Lung microvascular endothelial cell (primary cell): ENCODE data around the gene ATOX1. TPM values are rescaled to one million over a fixed set of nuclear protein-coding genes. Genes with fewer than 3 reads are reported as not detected.
"Not testable (repeated sequence)": the region's sequence is repeated elsewhere in the genome, so short reads cannot be mapped to it uniquely, and the experiment has no call there.

Experiments
- DNase-seq, 2 donors: peaks; one replicate each; pipeline versions ENCODE4 v3.0.0 to v3.0.0-alpha.2; 2010; ENCODE audit warnings: low read depth in 2 of 2
- total RNA-seq: library from RNA; depleted of rRNA; stranded (reverse); fragments of >200 nt; gene quantifications from 2 replicates; pipeline ENCODE4 v1.2.1, GENCODE V29; 2014

The ATOX1 gene, protein sequence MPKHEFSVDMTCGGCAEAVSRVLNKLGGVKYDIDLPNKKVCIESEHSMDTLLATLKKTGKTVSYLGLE
- total RNA-seq, result 57.8 and 64.1 TPM in 2 replicates

DNA sequence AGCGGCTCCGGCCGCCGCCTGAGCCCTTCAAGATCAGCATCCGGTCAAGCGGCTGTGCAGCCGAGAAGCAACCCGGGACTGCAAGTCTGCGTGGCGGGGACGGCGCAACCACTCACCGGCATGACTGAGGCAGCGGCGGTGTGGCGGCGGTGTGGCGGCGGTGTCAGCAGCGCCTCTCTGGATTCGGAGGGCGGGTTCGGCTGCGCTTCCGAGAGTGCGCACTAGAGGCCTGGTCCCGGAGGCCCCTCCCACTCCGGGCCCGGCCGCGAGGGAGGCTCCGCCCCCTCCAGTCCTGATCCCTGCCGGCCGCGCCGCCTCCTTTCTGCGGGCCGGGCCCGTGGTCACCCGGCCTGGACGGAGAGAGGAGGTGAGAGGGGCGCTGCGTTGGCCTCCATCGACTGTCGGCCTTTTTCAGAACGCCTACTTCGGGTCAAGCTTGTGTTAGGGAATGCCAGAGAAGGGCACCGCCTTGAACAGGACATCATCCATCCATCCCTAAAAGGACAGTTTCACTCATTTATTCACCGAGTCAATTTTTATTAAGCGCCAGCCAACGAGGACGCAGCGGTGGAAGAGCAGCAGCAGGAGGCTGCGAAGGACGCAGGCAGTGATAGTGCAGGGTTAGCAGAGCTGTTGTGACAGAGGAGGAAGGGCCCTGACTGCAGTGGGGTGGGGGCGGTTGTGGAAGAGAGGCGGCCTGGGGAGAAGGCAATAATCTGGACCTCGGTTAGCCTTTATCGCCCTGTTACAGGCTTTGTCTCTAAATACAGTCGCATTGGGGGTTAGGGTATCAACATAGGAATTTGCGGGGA, at the start of gene ATOX1:
Gene ATOX1, minus strand, starts transcription at position 202 of the 812 bp plus-strand sequence. Its CDS starts 80 bp downstream, at position 122.
- peak; percentile 92 to 93 for DNase-seq

DNA sequence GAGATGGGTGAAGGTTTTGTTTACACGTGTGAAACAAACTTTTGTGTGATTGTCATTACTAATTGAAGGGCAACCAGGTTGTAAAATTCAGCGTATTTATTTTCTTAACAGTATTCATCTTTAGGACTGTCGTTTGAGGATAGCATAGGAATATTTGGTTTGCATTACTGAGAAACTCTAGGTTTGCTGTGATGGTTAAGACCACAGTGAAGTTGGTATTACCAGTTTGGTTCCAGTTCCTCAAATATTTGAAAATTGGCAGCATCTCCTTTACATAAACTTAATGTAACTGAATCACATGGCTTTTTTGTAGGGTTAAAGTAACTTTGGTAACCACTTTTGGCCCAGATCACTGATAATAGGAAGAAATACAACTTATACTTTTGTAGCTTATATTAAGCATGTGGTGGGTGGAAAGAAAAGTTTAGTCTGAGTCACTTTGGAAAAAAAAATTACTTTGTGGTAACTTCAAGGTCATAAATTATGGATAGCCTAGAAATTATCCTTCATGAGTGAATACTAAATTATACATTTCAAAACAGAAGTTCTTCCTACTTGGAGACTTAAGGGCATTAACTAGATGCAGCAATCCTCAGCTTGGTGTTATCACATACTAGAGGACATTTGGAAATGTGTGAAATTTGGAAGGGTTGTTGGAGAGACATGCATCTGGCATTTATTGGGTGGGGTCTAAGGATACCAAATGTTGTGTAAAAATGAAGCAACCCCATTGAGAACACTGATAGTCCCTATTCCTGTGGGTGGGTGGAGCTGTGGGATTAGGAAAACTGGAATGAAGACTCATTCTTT, 47.2 kb upstream of the ATOX1 start:
- no peak for DNase-seq

DNA sequence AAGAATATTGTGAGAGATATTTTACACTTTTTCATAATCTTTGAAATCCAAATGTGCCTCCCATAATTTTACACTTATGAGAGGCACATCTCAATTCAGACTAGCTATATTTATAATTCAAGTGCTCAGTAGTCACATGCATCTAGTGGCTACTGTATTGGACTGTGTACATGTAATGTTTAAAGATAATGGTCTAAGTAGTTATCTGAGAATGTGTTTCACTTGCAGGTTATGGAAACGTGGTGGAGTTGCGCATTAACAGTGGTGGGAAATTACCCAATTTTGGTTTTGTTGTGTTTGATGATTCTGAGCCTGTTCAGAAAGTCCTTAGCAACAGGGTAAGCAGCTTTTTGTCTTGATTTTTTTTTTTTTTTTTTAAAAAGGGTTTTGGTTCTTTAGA, 42.1 kb upstream of the ATOX1 start:
- DNase-seq, result no peak

DNA sequence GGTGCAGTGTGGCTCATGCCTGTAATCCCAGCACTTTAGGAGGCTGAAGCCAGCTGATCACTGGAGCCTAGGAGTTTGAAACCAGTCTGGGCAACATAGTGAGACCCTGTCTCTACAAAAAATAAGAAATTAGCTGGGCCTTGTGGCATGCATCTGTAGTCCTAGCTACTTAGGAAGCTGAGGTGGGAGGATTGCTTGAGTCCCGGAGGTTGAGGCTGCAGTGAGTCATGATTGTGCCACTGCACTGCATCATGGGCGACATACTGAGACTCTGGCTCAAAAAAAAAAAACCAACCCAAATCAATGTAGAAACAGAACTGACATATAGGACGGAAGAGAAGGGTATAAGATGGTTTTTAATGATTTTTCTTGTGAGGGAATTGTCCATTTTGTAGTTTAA, 41.0 kb upstream of the ATOX1 start:
- peak in 1 of 2 donors; percentile 70 for DNase-seq

DNA sequence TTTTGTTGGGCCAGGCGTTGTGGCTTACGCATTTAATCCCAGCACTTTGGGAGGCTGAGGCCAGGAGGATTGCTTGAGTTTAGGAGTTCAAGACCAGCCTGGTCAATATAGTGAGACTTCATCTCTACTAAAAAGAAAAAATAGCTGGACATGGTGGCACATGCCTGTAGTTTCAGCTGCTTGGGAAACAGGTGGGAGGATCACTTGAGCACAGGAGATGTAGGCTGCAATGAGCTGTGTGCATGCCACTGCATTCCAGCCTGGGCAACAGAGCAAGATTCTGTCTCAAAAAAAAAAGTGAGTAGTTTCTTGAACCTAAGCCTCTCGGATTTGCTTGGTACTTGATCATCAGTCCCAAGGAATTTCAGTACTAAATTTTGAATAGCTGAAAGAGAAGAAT, 40.2 kb upstream of the ATOX1 start:
- DNase-seq, result no peak

DNA sequence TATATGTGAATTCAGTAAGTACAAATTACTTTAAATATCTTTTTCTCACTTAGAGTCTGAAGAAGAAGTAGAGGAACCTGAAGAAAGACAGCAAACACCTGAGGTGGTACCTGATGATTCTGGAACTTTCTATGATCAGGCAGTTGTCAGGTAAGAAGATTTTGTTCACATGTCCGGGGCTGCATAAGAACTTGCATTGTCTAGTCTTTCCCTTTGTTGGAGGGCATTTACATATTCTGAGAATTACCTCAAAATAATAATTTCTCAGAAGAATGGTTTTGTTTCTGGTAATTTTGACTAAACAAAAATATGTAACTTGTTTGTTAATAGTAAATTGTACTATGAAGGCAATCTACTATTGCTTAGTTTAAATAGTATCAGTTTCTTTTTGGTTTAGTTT, 37.0 kb upstream of the ATOX1 start:
- no peak for DNase-seq

DNA sequence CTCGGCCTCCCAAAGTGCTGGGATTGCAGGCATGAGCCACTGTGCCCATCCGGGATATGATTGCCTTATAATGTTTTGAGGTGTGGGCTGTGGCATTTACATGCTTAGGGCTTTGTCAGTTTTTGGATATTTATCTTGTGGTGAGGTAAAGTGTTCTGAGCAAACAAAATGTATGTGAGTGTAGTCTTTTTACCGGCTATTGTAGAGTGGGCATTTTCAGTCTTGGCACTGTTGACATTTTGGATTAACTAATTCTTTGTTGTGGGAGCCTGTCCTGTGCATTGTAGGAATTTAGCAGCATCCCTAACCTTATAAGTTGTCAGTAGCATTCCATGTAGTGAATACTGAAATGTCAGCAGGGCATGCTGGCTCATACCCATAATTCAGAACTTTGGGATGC, 34.9 kb upstream of the ATOX1 start:
- no peak for DNase-seq

DNA sequence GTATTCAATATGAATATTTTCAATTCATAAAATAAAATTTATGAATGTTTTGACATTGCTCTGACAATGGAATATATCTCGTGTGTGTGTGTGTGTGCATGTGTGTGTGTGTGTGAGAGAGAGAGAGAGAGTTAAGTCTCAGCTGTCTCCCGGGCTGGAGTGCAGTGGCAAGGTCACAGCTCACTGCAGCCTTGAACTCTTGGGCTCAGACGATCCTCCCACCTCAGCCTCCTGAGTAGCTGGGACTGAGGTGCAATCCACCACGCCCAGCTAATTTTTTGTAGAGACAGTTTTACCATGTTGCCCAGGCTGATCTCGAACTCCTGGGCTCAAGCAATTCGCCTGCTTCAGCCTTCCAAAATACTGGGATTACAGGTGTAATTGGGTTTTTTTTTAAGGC, 29.4 kb upstream of the ATOX1 start:
- no peak for DNase-seq

DNA sequence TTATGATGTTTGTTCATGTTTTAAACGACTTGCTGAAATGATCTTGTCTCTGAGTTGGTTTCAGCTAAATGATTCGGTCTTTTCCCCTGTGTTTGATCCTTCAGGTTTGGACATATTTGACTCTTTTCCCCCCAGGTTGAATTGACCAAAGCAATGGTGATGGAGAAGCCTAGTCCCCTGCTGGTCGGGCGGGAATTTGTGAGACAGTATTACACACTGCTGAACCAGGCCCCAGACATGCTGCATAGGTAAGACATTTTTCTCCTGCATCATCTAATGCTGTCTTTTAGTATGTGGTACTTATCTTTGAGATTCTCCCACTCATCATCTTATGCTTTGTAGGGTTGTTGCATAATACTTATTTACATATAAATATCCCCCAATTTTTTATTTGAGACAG, 28.0 kb upstream of the ATOX1 start:
- no peak for DNase-seq

DNA sequence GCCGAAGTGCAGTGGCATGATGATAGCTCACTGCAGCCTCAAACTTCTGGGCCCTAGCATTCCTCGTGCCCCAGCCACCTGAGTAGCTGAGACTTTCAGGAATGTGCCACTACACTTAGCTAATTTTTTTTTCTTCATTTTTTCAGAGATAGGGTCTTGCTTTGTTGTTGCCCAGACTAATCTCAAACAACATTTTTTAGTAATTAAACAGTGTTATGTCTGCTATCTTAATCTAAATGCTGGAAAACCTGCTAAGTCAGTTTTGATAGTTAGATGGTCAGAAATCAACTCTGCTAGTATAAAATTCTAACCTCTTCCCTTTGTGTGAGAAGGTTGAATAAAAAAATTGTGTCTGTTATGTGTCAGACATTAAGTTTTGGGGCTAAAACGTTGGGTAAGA, 25.7 kb upstream of the ATOX1 start:
- no peak for DNase-seq

DNA sequence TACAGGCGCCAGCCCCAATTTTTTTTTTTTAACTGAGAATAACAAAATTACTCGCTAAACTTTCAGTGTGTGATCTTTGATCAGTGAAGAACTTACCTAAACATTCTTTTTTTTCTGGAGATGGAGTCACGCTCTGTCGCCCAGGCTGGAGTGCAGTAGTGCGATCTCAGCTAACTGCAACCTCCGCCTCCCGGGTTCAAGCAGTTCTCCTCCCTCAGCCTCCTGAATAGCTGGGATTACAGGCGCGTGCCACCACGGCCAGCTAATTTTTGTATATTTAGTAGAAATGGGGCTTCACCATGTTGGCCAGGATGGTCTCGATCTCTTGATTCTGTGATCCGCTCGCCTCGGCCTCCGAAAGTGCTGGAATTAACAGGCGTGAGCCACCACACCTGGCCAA, 25.2 kb upstream of the ATOX1 start:
- not testable (repeated sequence) for DNase-seq

DNA sequence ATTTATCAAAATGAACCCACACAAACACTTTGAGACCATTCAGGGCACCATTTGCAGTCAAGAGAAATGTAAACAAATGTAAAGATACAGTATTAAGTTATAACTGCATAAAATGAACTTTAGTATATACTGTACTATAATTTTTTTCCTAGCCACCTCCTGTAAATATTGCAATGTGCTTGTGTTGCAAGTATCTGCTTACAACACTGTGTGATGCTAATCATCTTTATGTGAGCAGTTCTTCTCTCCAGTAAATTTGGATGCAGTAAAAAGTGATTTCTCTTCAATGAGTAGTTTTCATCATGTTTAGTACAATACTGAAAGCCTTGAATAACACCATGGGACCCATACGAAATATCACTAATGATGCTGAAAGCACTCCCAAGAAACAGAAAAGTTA, 22.8 kb upstream of the ATOX1 start:
- no peak for DNase-seq

DNA sequence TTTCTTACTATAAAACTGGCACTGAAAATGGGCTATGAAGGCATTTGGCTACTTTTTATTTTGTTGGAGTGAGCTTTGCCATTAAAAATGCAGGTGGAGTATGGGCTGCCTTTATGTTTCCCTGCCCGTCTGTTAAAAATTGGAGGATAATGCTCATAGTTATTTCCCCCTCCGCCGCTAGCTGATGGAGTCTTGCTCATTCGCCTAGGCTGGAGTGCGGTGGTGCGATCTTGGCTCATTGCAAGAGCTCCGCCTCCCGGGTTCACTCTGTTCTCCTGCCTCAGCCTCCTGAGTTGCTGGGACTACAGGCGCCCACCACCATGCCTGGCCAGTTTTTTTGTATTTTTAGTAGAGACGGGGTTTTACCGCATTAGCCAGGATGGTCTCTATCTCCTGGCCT, 21.9 kb upstream of the ATOX1 start:
- no peak for DNase-seq

DNA sequence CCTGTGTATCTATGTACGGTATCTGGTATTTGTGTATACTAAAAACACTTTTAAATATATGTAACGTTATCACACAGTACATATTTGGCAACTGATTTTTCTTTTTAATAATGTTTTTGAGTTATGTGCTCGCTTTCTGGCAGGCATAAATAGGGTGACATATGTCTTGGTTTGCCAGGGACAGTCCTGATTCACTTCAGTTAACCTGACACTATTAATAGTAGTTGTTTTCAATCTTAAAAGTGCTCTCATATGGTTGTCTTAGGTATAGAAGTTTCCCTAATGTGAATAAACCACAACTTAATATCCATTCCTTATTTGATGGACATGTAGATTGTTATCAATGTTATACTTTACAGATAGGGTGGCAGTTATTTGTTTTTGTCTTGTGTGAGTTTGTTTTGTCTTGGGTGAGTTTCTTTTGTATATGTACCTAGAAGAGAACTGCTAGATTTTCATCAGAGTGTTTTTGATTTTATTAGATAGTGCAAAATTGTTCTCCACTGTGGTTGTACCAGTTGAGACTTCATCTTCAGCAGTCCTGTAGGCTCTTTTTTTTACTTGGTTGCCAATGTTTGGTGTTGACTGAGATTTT, 21.2 kb upstream of the ATOX1 start:
- no peak for DNase-seq

DNA sequence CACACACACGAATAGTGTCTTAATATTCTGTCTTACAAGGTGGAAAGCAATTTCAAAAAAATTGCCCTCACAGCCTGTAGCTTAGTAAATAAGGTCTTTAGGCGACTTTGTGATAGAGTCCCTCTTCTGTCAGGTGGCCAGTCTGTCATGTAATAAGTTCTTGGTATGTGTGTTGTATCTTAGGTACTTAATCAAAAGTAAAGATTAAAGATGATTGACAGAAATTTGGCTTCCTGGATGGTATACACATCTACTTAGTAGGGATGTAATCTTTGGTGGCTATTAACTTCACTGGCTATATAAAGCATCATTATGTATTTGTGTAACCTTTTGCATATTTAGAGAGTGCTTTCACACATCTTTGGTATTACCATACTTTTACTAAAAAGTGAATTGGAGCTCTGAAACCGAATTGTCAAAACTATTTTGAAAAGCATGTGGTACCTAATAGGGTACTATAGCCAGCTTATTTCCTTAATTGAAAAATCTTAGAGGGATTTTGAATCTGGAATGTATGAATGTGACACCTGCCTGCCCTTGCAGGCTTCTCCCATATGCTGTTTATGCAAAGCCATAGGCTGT, 16.7 kb upstream of the ATOX1 start:
- no peak for DNase-seq

DNA sequence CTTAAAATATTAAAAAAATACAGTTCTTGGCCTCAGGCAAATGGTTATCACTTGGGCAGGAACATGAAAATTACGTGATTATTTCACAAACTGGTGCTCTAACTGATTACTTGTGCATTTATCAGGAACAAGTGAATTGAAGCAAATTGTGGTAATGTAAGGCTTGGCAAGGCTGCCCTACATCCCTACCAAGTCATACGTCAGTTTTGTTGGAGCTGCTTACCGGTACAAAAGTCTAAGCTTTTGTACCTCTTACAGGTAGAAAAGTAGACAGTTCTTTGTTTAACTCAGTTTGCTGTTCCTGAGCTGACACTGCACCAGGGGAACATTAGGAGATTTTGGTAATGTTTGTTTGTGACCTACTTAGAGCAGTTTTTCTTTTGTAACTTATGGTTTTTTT, 15.5 kb upstream of the ATOX1 start:
- DNase-seq, result peak; percentile 10 to 13

DNA sequence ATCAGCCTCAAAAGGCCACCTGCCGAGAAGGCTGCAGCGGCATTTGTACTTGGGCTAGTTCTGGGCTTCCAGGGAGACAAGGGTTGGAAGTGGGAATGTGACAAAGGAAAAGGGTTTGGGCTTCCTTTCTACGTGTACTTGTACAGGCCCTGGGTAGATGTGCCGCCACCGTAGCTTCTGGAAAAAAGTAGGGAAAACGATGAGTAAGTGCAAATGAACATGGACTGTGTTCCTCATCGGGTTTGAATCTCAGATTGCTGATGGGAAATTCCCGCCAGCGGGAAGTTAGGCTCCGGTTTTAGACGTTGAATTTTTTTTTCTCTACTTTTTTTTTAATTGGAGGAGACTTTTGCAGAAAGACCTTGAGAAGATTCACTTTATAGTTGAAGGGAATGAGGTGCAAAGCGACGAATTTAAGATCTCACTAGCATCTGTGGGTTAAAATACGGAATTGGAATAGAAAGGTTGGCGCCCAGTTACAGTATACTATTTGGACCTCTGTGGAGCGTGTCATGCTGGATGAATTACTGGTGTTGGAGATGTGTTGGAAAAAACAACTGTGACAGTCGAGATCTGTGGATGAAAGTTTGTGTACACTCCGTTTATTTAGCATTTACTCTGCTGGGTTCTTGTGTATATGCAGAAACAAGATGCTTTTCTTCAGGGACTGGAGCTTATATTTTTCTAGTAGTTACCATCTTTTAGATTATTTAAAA, 14.6 kb upstream of the ATOX1 start:
- peak; percentile 43 to 56 for DNase-seq

DNA sequence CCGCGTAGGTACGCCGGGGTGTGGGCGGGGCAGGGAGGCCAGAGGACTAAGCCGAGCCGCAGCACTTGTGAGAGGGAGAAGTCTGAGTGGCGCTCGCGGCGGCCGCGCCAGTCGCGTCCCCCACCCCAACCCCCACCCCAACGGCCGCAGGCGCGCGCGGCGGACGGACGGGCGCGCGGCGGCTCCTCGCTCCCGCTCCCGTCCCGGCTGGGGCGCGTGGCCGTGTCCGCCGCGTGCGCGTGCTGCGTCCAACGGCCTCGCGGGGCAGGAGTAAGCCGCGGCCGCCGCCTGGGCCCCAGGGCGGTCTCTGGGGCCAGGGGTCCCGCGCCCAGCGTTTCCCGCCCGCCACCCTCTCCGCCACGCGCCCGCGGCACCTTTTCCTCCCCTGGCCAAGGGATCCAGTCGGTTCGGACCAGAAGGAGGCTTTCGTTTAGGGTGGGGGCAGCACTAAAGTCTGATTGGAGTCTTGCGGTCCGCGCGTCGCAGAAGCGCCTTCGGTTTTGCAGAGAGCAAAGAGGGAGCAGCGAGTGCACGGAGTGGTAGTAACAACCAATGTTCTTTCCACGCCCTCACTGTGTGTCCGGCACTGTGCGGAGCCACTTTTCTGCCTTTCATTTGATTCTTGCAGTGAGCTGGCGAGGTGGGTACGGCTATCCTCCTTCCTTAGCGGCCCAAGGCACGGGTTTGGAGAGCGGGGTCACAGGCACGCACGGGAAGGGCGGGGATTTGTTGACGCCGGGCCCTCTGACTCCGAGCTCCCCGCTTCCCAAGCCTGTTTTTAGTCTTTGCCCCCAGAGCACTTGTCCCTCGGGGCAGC, 13.8 kb upstream of the ATOX1 start:
- peak; percentile 49 for DNase-seq

DNA sequence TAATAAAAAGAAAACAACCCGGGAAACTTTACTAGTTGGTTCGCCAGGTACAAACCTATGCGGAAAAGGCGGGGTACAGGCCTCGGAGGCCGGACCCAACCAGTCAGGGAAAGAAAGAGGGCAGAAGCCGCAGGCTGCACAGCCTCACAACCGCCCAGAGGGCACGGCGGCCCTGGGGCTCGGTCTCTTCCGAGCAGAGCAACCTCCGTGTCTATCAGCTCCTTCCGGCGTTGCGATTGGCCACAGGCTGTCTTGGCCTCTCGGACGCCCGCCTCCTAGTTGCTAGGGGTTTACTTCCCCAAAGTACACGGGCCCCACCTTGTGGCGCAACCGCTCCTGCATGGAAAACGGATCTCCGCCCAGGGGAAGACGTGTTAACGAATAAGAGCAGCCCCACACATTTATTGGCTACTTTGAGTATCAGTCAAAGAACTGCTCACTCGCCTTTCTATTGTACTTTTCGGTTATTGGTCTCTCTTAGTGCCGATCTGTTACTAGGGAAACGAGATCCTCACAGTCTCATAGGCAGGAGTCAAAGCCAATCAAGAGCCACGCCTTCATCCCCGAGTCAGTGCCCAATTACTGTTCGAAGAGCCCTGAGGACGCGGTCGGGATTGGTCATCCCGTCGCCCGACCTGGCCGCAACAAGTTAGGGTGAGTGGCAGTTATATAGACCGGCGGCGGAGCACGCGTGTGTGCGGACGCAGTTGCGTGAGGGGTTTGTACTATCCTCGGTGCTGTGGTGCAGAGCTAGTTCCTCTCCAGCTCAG, 13.0 kb upstream of the ATOX1 start, which contains the start of gene G3BP1:
Gene G3BP1, plus strand, starts transcription at position 696 of the 770 bp plus-strand sequence. CDS start 14,667 bp downstream, outside the sequence.
- peak; percentile 100 for DNase-seq
